HG02870 (cell line): Measurements from ENCODE around the gene PKD1L1.

ENCODE experiments used
- ATAC-seq: cut with Tn5 transposase; IDR thresholded peaks from one replicate; pipeline ENCODE4 v1.9.1; 2021; ENCODE audit warnings: mild to moderate bottlenecking, moderate library complexity; ENCODE audit not compliant: unreplicated experiment

Gene PKD1L1

DNA sequence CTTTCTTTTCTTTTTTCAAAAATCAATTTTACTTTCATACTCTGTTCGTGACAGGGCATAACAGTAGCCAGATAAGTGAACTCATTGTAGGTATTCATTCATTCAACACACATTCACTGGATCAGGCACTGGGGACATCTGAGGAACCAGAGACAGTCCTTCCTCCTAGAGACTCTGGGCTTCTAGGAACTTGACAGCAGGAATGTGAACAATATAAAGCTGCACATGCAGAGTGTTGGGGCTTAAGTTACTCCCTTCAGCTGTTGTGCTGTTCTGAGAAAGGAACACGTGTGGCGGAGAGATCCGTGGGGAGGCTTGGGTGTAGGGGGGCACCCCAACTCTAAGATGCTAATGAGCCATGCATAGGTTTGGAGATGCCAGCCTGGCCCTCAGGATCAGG is 120.4 kb downstream of the PKD1L1 start:
- no peak for ATAC-seq

DNA sequence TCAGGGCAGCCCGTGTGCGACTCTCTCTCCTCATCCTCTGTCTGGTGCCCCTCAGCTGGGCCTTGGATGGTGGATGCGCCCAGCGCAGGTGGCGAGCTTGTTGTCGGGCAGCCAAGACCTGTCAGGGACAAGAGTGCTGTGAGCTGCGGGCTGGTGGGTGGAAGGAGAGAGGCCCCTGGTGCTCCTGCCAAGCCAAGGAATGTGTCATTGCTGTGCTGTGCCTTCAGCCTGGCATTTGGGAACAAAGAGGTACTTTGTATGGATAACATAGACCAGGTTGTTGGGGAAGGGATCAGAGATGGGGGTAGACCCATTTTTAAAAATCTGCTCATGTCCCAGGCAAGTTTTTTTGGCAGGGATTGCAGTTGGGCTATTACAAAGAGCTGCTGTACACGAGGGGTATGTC is 120.9 kb downstream of the PKD1L1 start:
- ATAC-seq: no peak

DNA sequence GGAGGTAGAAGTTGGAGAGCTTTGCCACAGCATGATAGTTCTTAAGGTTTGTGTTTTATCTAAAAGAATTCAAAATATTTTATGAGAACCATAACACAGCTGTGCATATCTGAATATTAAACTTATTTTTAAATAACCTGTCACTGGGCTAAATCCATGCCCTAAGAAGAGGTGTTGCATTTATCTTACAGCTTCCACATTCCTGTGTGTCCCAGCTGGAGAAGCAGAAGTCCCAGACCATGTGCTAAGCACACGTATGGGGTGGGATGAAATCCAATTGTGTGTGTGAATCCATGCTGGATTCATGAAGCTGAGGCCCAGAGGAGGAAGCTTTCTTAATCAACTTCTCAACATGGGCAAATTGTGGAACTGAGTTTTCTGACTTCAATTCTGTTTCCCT is 121.5 kb downstream of the PKD1L1 start:
- no peak for ATAC-seq

DNA sequence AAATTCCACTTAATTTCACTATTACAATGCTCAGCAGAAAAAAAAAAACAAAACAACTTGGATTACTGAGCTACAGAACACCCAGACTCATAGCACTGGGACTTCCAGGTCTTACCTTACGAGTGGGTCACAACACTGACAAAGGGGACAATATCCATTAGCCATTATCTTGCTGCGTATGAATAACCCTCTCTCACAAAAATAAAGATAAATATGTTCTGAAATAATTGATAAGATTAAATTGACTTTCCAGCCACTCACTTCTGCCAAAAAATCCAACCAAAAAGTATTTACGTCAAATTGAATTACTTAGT is 128.7 kb downstream of the PKD1L1 start:
- no peak for ATAC-seq

DNA sequence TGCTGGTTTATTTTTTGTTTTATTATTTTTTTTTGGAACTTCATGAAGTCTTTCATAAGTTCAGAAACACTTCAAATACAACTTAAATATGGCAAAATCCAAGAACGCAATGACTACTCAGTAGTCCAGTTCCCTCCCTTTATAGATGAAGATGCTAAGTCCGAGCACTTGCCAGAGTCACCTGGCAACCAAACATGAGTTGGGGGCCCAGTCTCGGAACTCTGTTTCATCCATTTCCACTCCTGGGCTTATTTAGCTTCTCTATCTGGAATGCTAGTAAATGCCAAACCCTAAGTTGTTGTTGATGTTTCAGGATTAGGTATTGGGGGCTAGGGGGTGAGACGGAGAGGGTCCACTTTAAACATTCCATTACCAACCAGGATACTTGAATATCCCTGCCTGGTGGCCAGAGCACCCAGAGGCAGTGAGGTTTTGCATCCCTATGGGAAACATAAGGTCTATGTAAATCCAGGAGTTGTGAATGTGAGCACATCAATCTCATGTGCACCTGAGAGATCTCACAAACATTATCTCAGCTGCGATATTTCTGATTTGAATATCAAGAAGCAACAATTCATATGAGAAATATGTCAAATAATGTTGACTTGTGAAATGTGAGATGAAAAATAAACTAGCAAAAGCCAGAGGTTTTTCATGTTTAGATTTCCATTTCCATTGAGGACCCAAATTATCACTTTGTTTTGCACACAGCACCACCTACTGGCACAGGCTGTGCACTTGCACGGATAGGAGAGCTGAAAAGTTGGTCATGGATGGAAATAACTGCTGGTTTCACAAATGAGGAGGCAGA is 129.3 kb downstream of the PKD1L1 start:
- no peak for ATAC-seq

DNA sequence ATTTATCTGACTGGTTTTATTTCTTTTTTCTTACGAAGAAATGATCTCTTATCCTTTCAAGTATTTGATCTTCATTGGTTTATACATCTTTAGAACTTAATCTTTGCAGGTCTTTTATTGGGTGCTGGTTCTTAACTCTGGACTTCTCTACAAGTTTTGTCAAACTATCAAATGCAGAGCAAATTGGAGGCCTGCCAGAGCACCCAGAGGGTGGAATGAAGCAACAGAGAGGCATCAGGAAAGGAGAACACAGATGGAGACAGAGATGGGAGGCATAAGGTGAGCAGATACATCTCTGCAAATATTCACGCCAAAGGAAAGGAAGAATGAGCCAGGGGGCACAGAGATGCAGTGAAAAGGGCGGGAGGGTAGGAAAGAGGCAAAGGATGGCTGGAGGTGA is 130.3 kb downstream of the PKD1L1 start:
- ATAC-seq: no peak

DNA sequence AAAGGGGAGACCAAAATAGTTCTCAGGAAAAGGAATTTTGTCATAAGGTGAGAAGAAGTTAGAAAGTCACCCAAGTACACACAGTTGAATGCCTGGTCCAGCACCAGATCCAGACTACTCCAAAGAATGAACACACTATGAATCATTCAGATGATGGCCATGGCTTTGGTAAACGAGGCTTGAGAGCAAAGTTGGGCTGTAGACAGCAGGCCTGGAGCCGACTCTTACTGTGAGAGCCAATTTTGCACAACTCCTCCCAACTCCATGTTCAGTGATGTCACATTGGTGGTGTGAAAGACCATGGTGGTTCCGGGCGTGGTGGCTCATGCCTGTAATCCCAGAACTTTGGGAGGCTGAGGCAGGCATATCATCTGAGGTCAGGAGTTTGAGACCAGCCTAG is 131.6 kb downstream of the PKD1L1 start:
- ATAC-seq: no peak

DNA sequence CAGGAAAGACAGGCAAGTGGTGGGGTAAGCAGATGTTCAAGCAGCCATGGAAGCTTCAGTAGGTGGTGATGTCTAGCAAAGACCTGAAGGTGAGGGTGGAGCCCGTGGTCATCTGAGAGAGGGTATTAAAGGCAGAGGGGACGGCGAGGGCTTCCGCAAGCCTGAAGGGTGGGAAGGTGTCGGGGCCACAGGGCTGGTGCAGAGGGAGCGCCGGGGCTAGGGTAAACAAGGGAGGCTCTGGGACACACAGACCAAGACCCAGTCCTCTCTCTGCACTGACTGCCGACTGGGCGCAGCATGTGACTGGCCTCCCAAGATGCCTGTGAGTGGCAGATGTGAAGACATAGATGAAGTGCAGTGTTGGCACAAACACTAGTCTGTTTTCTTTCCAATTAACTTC is 132.4 kb downstream of the PKD1L1 start:
- ATAC-seq: no peak

DNA sequence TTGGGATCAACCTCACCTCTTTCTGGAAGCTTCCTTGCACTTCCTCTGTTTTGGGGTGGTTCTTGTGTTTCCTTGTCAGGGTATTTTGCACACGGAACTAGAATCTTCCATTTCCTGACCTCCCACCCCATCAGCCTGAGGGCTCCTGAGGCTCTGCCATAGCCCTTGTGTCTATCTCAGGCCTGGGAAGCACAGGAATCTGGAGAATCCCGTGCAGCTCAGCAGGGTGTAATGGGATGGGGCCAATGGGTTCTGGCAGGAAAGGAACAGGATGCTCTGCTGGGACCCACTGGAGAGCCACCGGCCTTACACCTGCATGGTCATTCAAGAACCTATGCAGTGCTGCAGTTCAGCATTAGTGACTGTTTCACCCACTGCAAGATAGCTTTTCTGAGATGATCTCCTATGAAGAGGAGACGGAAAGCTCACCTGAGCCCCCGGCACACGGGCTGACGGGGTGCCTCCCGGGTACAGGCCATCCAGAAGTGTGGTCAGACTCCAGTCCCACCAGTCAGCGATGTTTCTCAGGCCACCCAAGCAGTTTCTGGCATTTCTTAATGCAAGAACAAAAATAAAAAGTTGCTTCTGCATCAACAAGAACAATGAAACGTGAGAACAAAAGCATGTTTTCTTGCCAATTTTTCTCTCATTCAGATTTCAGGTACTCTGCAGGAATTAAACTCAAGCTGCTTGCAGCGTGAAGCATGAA is 133.2 kb downstream of the PKD1L1 start:
- no peak for ATAC-seq

DNA sequence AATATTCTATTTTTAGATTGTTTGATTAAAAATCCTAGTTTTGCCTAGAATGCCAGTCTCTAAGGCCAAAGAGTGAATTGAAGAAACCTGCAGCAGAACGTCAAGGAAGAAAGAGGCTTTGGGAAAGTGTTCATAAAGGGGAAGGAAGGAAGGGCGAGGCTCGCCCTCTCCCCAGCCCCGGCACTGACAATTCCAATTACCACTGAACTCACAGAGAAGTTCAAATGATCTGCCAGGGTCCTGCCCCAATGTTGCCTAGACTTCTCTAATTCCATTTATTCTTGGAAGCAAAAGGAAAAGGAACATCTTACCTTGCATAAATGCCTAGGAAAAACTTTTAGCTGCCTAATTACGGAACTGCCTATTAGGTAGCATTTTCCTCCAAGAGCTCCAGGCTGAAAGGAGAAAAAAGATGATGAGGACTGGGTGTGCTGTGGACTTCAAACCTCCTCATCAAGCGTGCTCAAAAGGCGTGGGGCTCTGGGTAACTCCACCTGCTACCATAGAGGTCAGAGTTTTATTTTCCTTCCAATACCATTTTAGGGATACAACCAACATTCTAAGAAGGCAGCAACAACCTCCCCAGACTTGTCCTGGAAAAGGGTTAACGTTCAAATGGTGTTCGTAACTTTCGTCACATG is 134.5 kb downstream of the PKD1L1 start:
- no peak for ATAC-seq

DNA sequence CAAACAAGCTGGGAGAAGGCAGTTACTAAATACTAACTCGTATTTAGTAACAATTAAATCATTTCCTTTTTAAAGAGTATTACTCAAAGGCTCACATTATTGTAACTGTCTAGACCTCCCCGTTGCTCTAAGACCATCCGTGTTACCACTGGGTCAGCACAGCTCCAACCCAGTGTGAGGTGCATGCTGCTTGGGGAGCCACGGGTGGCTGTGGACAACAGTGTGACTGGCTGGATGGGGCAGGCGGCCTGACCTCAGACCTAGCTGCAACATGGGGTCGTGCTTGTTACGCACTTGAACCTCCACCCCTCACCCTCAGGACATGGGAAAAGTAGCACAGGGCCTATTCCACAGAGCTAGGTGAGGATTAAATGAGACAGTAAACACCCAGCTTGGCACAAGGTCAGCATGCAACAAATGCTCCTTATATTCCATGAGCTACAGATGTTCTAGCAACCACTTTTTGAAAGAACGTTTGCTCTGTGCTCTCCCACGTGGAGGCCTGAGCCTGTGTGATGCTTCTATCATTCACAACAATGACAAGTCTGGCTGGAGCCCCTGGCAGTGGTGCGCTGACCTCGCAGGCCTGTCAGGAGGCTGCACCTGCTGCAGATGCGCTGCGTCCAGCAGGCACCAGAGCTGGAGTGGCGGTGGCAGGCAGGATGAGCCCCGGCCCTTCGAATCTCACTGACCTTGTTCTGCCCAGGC is 135.7 kb downstream of the PKD1L1 start:
- ATAC-seq: no peak

DNA sequence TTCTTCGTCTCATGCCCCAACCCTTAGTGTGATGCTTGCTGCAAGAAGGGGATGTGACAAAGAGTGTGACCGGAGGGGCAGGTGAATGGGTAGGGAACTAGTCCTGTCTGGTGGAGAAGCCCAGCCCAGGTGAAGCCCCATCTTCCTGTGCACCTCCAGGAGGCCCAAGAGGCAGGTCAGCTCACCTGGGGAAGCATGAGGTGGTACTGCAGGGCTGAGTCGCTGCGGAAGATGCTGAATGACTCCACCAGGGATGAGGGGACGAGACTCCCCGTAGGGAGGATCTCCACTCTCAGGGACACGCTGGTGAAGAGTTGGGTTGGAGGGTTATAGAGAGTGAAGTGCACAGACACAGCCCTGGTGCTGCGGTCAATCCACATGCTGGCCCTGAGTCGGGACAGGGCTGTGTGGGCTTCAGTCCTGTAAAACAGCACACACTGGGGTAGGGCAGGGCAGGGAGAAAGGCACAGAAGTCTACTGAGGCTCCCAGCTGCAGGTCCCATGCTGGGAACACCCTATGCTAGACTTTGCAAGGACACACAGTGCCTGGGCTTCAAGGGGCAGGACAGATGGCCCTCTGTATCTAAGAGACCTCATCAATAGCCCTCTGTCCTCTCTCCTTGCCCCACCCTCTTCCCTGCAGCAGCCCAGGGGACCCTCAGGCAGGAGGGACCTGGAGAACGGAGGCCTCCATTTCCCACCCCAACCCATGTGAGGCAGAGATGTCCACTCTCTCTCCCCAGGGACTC is 136.5 kb downstream of the PKD1L1 start:
- no peak for ATAC-seq

DNA sequence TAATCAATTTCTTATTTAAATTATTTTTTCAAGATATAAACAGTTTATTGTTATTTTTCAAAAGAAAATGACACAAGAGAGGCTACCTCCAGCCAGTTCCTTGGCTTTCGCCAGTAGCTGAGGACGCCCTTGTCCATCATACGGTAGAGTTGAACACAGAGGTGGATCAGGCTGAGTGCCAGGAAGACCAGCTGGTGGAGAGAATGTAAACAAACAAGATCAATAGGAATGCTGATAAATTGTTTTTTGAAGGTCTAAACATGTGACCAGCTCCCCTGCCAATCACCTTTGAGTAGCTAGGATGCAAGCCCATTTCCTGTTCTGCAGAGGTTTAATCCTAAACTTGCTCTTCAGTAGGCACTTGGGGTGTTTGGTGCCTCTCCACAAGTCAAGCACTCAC is 138.9 kb downstream of the PKD1L1 start:
- no peak for ATAC-seq

DNA sequence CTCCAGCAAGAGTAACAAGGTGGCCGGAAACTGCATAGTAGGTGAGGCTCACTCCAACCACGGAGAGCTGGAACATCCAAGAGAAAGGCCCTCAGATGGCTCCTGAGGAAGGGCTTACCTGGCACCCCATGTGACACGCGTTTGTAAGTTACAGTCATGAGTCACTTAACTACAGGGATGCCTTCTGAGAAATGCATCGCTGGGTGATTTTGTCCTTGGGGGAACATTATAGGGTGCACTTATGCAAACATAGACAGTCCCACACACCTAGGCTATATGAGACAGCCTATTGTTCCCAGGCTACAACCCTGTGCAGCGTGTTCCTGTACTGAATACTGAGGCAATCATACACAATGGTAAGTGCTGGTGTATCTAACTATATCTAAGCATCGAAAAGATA is 139.9 kb downstream of the PKD1L1 start:
- no peak for ATAC-seq

DNA sequence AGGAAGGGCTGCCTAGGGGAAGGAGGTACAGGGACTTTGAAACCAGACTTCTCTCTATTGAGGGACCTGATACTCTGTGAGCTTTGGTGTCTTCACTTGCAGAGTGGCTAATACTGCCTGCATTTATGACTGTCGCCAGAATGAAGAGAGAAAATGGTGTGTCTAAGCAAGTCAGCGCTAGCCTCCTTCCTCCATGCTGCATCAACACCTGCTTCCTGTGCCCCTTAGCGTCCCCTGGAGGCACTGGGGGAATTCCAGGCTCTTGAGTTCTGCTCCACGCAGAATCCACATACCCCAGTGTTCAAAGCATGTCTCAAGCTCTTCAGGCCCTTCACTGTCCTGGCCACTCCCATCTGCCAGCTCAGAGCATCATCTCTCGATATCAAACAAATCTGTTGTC is 140.5 kb downstream of the PKD1L1 start:
- ATAC-seq: no peak

DNA sequence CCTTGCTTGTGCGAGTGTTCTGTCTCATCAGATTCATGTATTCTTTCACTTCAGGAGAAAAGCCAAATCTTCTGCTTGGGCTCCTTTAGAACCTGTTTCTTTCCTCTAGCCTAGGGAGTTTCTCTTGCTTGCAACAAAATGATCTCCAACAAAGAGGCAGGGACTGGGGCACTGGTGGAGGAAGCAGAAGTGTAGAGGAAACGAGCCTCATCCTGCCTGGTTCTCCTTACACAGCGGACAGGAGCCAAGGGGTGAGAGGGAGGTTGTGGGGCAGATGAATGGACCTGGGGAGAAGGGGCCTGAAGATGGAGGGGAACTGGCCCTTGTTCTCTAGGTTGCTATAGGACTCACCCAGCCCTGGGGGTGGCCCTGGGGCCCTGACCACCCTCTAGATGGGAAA is 141.1 kb downstream of the PKD1L1 start:
- no peak for ATAC-seq

DNA sequence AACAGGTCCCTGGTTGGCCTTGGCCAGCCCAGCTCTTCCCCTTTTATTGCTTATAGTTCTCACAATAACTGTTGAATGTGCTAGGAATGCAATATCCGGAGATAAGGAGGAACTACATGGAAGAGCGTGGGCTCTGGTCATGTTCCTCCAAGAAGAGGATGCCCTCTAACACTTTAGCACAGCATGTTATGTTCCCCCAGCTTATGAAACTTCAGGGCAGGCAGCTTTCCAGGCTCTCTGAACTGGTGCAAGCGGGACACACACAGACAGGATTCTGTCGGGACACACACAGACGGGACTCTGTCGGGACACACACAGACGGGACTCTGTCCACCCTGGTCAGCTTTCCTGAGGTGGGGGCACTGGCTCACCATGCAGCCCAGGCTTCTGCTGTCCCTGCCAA is 141.6 kb downstream of the PKD1L1 start:
- ATAC-seq: no peak

DNA sequence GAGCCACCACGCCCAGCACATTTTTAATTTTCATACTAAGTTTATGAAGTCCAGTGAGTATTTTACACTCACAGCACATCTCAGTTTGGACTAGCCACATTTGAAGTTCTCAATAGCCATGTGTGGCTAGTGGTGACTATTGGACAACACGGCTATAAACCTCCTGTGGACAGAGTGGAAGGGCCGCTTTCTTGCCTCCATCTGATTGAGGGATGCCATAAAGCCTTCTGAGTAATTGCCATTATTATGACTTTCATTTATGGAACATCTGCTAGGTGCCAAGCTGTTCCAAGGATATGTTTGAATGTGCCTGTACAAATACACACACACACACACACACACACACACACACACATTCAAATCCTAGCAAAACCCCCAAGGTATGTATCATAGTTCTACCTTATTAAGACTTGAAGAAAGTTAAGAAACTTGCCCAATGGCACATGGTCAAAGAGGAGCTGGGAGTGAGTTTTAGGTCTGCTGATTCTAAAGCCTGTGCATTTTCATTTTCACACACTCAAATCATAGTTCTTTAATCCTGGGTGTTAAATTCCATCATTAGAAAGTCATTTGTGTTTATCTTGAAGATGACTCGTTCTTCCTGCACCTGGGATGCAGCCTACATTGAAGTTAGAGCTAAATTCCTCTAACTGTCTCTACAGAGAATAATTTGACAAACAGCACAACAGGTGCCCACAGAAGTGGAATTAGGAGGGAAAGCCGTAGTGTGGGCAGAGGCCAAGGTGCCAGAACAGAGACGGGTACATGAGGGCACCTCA is 143.3 kb downstream of the PKD1L1 start:
- ATAC-seq: no peak

DNA sequence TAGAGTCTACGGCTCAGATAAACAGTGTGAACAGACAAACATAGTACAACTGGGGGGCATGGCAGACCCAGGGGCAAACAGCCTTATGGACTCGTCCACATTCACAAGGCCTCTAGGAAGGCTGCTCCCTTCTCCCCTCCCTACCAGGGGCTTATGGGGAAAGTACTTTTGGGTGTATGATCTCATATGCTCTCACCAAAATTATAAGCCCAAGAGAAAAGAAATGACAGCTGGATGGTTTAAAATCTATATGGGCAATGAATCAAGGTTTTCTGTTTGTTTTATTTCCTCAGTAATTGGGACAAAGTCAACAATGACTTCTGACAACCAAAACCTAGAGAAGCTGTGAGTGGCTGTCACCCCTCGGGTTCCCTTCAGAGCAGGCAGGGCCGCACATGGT is 144.4 kb downstream of the PKD1L1 start:
- no peak for ATAC-seq

DNA sequence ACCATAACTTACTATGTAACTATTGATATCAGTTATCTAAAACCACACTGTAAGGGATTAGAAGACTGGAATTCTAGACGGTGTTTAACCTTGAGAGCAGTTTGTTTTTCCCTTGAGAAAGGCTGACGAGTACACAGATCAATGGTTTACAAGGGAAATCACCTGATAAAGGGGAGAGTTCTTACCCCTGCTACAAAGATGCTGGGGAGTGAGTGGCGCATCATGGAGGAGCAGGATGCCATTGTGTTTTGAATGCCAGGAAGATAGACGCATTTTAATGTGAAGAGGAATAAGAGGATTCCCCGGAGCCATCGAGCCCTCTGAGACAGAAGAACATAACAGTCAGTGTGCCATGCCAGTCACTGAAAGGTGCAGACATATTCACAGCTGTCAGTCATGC is 145.2 kb downstream of the PKD1L1 start:
- no peak for ATAC-seq
